ENCODE results near the gene EPS8.

DNA sequence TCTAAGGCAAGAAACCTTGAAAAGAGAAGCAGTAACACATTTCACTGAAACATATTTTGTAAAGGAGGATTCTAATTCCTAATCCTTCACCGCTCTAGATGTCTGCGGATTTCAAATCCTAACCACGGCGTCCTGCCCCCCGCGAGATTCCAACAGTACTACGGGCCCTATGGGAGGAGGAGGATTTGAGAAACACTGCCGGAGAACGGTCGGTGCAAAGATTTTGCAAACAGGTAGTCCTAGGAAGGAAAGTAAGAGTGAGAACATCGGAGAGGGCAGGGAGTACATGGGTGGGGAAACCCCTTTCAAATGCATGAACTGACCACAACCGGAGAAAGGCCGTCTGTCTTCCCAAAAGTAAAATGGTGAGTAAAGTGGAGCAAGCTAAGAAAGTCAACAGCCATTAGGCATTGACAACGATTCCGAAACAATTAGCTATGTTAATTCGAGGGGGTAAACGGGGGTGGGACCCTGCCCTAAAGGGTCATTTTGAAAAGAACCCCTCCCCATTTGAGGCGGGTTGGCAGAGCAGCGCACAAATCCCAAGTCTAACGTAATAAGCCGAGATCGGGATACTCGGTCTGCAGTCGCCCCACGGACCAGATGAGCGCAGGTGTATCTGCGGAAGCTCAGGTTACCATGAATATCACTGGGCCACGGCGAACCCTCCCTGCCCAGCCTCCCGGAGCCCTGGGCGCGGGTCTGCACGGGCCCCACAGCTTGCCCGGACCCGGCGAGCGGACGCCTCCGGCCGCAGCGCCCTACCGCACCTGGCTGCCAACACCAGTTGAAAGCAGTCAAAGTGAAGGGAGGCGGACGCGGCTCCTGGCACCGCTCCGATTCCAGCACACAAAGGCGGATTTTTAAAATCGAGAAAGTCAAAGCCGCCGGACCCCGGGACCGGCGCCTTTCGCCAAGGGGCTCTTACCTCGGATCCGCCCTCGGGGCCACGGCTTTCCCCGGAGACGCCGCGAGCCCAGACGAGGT lies 662 bp downstream of the EPS8 start:
- no peak for TF ChIP-seq CTCF (IDR thresholded peaks at IDR 0.05)
- TF ChIP-seq NR2C2 (CRISPR knock-in tag; IDR thresholded peaks at IDR 0.05) = no peak
- TF ChIP-seq IRF1 (CRISPR knock-in tag; IDR thresholded peaks at IDR 0.05) = no peak
- no peak for TF ChIP-seq SP1 (CRISPR knock-in tag; conservative IDR thresholded peaks at IDR 0.05)
- TF ChIP-seq ATF3 (CRISPR knock-in tag; conservative IDR thresholded peaks at IDR 0.05) = no peak
- TF ChIP-seq HMGXB4 (CRISPR knock-in tag; IDR thresholded peaks at IDR 0.05) = no peak
- no peak for TF ChIP-seq SOX15 (CRISPR knock-in tag; IDR thresholded peaks at IDR 0.05)
- TF ChIP-seq NFE2L1 (CRISPR knock-in tag; IDR thresholded peaks at IDR 0.05) = no peak
- TF ChIP-seq ZNF423 (CRISPR knock-in tag; IDR thresholded peaks at IDR 0.05) = no peak
- TF ChIP-seq ATF2 (CRISPR knock-in tag; IDR thresholded peaks at IDR 0.05; ENCODE audit: borderline replicate concordance, low read depth) = no peak
